Mesenteric fat pad (tissue), 1 donor: ENCODE data around the gene GPC2. TPM values are rescaled to one million over a fixed set of nuclear protein-coding genes. Genes with fewer than 3 reads are reported as not detected.

Source experiments
- DNase-seq: peaks from one replicate; pipeline ENCODE4 v3.0.0-alpha.2; 2020; ENCODE audit warnings: low spot score
- microRNA-seq: library from miRNA; unstranded; fragments of <30 nt; microRNA quantifications from one replicate; pipeline ENCODE4 v1.2.0, GENCODE V29; 2020; ENCODE audit warnings: borderline number of aligned reads
- total RNA-seq: library from RNA; stranded (reverse); fragmentation: NEBNext Ultra II Directional; extraction: Animal tissue kit (Norgen Biotek cat#: 25700); gene quantifications from one replicate; pipeline ENCODE4 v1.2.1, GENCODE V29; 2021
- donor health status: DM: yes; HTN: yes; CAD: no.

Gene GPC2
- total RNA-seq, 1 donor from 2014 or later: 1.2 TPM

- no peak for DNase-seq
These were observed 52.6 kb downstream of the GPC2 start for GRCh38 chr7:100124301-100125230.

GRCh38 chr7:100122568-100122967 is 54.6 kb downstream of the GPC2 start:
- no peak for DNase-seq

- no peak for DNase-seq
These were observed 55.1 kb downstream of the GPC2 start for GRCh38 chr7:100122067-100122466.

GRCh38 chr7:100120733-100121036 is 56.5 kb downstream of the GPC2 start:
- no peak for DNase-seq

GRCh38 chr7:100119970-100120732 is 57.0 kb downstream of the GPC2 start:
- DNase-seq: no peak

Small RNAs within 50 kb of the gene (microRNA-seq; reads per million reads assigned to microRNA genes)
- gene MIR4658: not detected

Other genes starting within 250 kb of the GPC2 start
- 0.61 TPM for gene GJC3, start 247.8 kb downstream of the GPC2 start, total RNA-seq
- gene AZGP1, start 201.3 kb downstream of the GPC2 start, total RNA-seq: 76.2 TPM
- gene ZKSCAN1, start 161.8 kb downstream of the GPC2 start, total RNA-seq: 58.9 TPM
- 10.2 TPM for gene ZSCAN21, start 127.6 kb downstream of the GPC2 start, total RNA-seq
- 16.8 TPM for gene ZNF3, start 95.7 kb downstream of the GPC2 start, total RNA-seq
- gene COPS6, start 88.4 kb downstream of the GPC2 start, total RNA-seq: 85.2 TPM
- gene MCM7, start 76.0 kb downstream of the GPC2 start, total RNA-seq: 22.7 TPM
- 7.5 TPM for gene AP4M1, start 75.7 kb downstream of the GPC2 start, total RNA-seq
- gene TAF6, start 58.0 kb downstream of the GPC2 start, total RNA-seq: 27.7 TPM
- 9.2 TPM for gene CNPY4, start 57.7 kb downstream of the GPC2 start, total RNA-seq
- gene MBLAC1, start 50.4 kb downstream of the GPC2 start, total RNA-seq: 1.7 TPM
- gene LAMTOR4, start 28.5 kb downstream of the GPC2 start, total RNA-seq: 112 TPM
- 22.5 TPM for gene TRAPPC14, start 18.7 kb downstream of the GPC2 start, total RNA-seq
- 1.7 TPM for gene GAL3ST4, start 8.8 kb downstream of the GPC2 start, total RNA-seq
- 0.45 TPM for gene STAG3, start 537 bp upstream of the GPC2 start, total RNA-seq
- gene PVRIG, start 42.6 kb upstream of the GPC2 start, total RNA-seq: not detected
- gene SPDYE3, start 130.3 kb upstream of the GPC2 start, total RNA-seq: not detected
- gene PILRB, start 180.7 kb upstream of the GPC2 start, total RNA-seq: 32.1 TPM
- gene PILRA, start 196.1 kb upstream of the GPC2 start, total RNA-seq: 14.5 TPM